H9 (cell line): ENCODE measurements around the gene CACNA2D3. TPM values are rescaled to one million over a fixed set of nuclear protein-coding genes. Genes with fewer than 3 reads are reported as not detected.
A peak's percentile ranks its signal among the peaks of the same experiment; 100 is the strongest.

Experiments used
- DNase-seq: peaks from one replicate; pipeline ENCODE4 v3.0.0-alpha.2; 2017
- H2AFZ ChIP-seq: one replicate; pipeline ENCODE4 v1.6.1; 2013; ENCODE audit warnings: mild to moderate bottlenecking, low read length, control low read depth, moderate library complexity
- H2AK5ac ChIP-seq: 2 replicates; pipeline ENCODE4 v1.6.1; 2013; ENCODE audit warnings: low read length, control low read depth, mixed read lengths; ENCODE audit not compliant: insufficient read length
- H2BK120ac ChIP-seq: one replicate; pipeline ENCODE4 v1.6.1; 2013; ENCODE audit warnings: low read depth, mild to moderate bottlenecking, low read length, control low read depth, inconsistent platforms; ENCODE audit not compliant: poor library complexity, severe bottlenecking
- H2BK12ac ChIP-seq: 2 replicates; pipeline ENCODE4 v1.6.1; 2013; ENCODE audit warnings: low read length, control low read depth, mixed read lengths, low read depth; ENCODE audit not compliant: insufficient read length
- H2BK15ac ChIP-seq: 2 replicates; pipeline ENCODE4 v1.6.1; 2013; ENCODE audit warnings: low read depth, low read length, control low read depth
- H2BK20ac ChIP-seq: one replicate; pipeline ENCODE4 v1.6.1; 2013; ENCODE audit warnings: low read depth, mild to moderate bottlenecking, low read length, control low read depth, inconsistent platforms; ENCODE audit not compliant: poor library complexity, severe bottlenecking
- H2BK5ac ChIP-seq: 2 replicates; pipeline ENCODE4 v1.6.1; 2013; ENCODE audit warnings: low read length, control low read depth, mixed read lengths; ENCODE audit not compliant: insufficient read length
- H3K14ac ChIP-seq: 2 replicates; pipeline ENCODE4 v1.6.1; 2013; ENCODE audit warnings: low read length, control low read depth; ENCODE audit not compliant: insufficient read depth
- H3K18ac ChIP-seq: 2 replicates; pipeline ENCODE4 v1.6.1; 2013; ENCODE audit warnings: low read depth, mild to moderate bottlenecking, mixed read lengths, low read length, control low read depth; ENCODE audit not compliant: insufficient read length
- H3K23ac ChIP-seq: 2 replicates; pipeline ENCODE4 v1.6.1; 2013; ENCODE audit warnings: low read length, control low read depth, mixed read lengths, low read depth; ENCODE audit not compliant: insufficient read length
- H3K23me2 ChIP-seq: 2 replicates; pipeline ENCODE4 v1.6.1; 2013; ENCODE audit warnings: low read depth, mild to moderate bottlenecking, mixed read lengths, low read length, control low read depth; ENCODE audit not compliant: insufficient read length, poor library complexity, severe bottlenecking
- H3K27ac ChIP-seq: 2 replicates; pipeline ENCODE4 v1.5.1; 2013; ENCODE audit warnings: low read length, control low read depth, mixed read lengths, low read depth; ENCODE audit not compliant: insufficient read length
- H3K27me3 ChIP-seq: 2 replicates; pipeline ENCODE4 v1.6.1; 2013; ENCODE audit warnings: low read length, control low read depth, inconsistent platforms; ENCODE audit not compliant: insufficient read depth
- H3K4ac ChIP-seq: 2 replicates; pipeline ENCODE4 v1.6.1; 2013; ENCODE audit warnings: low read depth, mild to moderate bottlenecking, control low read depth, inconsistent platforms, low read length, moderate library complexity
- H3K4me1 ChIP-seq: 2 replicates; pipeline ENCODE4 v1.6.1; 2013; ENCODE audit warnings: low read length, control low read depth, inconsistent platforms; ENCODE audit not compliant: insufficient read depth
- H3K4me2 ChIP-seq: 2 replicates; pipeline ENCODE4 v1.6.1; 2013; ENCODE audit warnings: low read length, control low read depth, mixed read lengths; ENCODE audit not compliant: insufficient read length, insufficient read depth
- H3K56ac ChIP-seq: 2 replicates; pipeline ENCODE4 v1.6.1; 2013; ENCODE audit warnings: low read depth, mild to moderate bottlenecking, mixed read lengths, low read length, control low read depth; ENCODE audit not compliant: insufficient read length
- H3K79me1 ChIP-seq: 2 replicates; pipeline ENCODE4 v1.6.1; 2013; ENCODE audit warnings: low read depth, mild to moderate bottlenecking, moderate library complexity, low read length, control low read depth, inconsistent platforms; ENCODE audit not compliant: insufficient read depth, poor library complexity, severe bottlenecking
- H3K79me2 ChIP-seq: 2 replicates; pipeline ENCODE4 v1.6.1; 2013; ENCODE audit warnings: low read length, control low read depth, inconsistent platforms; ENCODE audit not compliant: insufficient read depth
- H3K9ac ChIP-seq: 2 replicates; pipeline ENCODE4 v1.6.1; 2013; ENCODE audit warnings: low read length, control low read depth, mixed read lengths; ENCODE audit not compliant: insufficient read length; ENCODE audit errors: extremely low read depth
- H3K9me3 ChIP-seq: one replicate; pipeline ENCODE4 v1.6.1; 2013; ENCODE audit warnings: low read depth, low read length, inconsistent platforms; ENCODE audit not compliant: control insufficient read depth
- H3T11ph ChIP-seq: one replicate; pipeline ENCODE4 v1.6.1; 2013; ENCODE audit warnings: mild to moderate bottlenecking, low read length, control low read depth, inconsistent platforms
- H4K20me1 ChIP-seq: one replicate; pipeline ENCODE4 v1.6.1; 2013; ENCODE audit not compliant: control insufficient read depth, insufficient read length, insufficient read depth
- H4K5ac ChIP-seq: 2 replicates; pipeline ENCODE4 v1.6.1; 2013; ENCODE audit warnings: low read depth, mild to moderate bottlenecking, mixed read lengths, low read length, control low read depth; ENCODE audit not compliant: insufficient read length
- H4K8ac ChIP-seq: replicated peaks from 2 replicates; pipeline ENCODE4 v1.6.1; 2013; ENCODE audit warnings: low read length, control low read depth, mixed read lengths, low read depth; ENCODE audit not compliant: insufficient read length
- H4K91ac ChIP-seq: 2 replicates; pipeline ENCODE4 v1.6.1; 2013; ENCODE audit warnings: low read depth, mild to moderate bottlenecking, moderate library complexity, mixed read lengths, low read length, control low read depth; ENCODE audit not compliant: insufficient read length
- H3K27ac Mint-ChIP-seq, 3 experiments: 2 replicates in 2 of 3; 3 replicates in 1 of 3; pipeline ENCODE4 v1.8.0; 2020 to 2021; ENCODE audit warnings: mixed read lengths in 3 of 3, mild to moderate bottlenecking in 1 of 3, moderate library complexity in 1 of 3
- H3K27me3 Mint-ChIP-seq: 2 replicates; pipeline ENCODE4 v1.8.0; 2021; ENCODE audit warnings: low read depth, mild to moderate bottlenecking, moderate library complexity, mixed read lengths
- H3K36me3 Mint-ChIP-seq, 3 experiments: 2 replicates in 2 of 3; 3 replicates in 1 of 3; pipeline ENCODE4 v1.8.0; 2020 to 2021; ENCODE audit warnings: low read depth in 3 of 3, mixed read lengths in 3 of 3; ENCODE audit not compliant: insufficient read depth in 1 of 3
- H3K4me1 Mint-ChIP-seq, 2 experiments: 2 replicates each; pipeline ENCODE4 v1.8.0; 2020; ENCODE audit warnings: mixed read lengths in 2 of 2
- H3K4me3 Mint-ChIP-seq, 2 experiments: 2 replicates in 1 of 2; 3 replicates in 1 of 2; pipeline ENCODE4 v1.8.0; 2020 to 2021; ENCODE audit warnings: mild to moderate bottlenecking in 2 of 2, mixed read lengths in 2 of 2, moderate library complexity in 1 of 2
- H3K9me3 Mint-ChIP-seq, 2 experiments: 2 replicates in 1 of 2; 3 replicates in 1 of 2; pipeline ENCODE4 v1.8.0; 2020; ENCODE audit warnings: mild to moderate bottlenecking in 2 of 2, mixed read lengths in 2 of 2, moderate library complexity in 1 of 2
- total RNA-seq: library from RNA; stranded (reverse); gene quantifications from 2 replicates; pipeline ENCODE4 v1.2.1, GENCODE V29; 2021
- TF ChIP-seq, protein P1 (sequence below): fragments of 200-600 bp; sonication (generic); conservative IDR thresholded peaks from 3 replicates; pipeline ENCODE4 v1.8.0; 2021; ENCODE audit warnings: antibody characterized with exemption, mild to moderate bottlenecking

CACNA2D3 gene
- total RNA-seq, 1 experiment from 2014 or later: 3.2 TPM

DNA sequence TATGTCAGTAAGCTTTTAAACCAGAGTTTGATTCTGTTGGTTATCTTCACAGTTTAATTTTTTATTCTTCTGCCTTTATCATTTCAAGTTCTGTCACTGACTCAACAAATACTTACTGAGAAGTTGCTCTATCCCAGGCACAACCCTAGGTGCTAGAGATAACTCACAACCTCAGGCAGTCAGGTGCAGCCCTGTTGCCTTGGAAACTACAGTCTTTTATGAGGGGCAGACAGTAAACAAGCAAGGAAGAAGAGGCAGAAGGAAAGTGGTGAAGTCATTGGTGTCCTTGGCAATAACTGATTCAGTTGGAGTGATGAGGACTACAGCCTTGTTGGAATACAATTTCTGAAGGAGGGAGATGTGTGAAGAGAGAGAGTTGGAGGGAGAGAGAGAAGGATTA, 947.6 kb downstream of the CACNA2D3 start:
- Histone ChIP-seq H4K91ac (no peak overlapping the region), H3K79me2 (no peaks in the 10 kb centered on the region), H2BK12ac (no peak overlapping the region), H2BK15ac (no peak overlapping the region), H3K9me3 (no peaks in the 10 kb centered on the region), H4K8ac (no peak overlapping the region), H3K4me2 (no peak overlapping the region), H3K23me2 (no peaks in the 10 kb centered on the region), H3K9ac (no peak overlapping the region), H3K27me3 (no peaks in the 10 kb centered on the region), H3K79me1 (no peaks in the 10 kb centered on the region), H3K56ac (no peak overlapping the region), H3K27ac (no peak overlapping the region), H3K14ac (no peak overlapping the region; the same call in 1 of the 2 replicates), H4K5ac (no peak overlapping the region), H2AFZ (no peak overlapping the region), H3K18ac (no peak overlapping the region), H3K4me1 (no peaks in the 10 kb centered on the region), H4K20me1 (no peaks in the 10 kb centered on the region), H2AK5ac (no peak overlapping the region), H3K23ac (no peak overlapping the region), H2BK20ac (no peak overlapping the region), H2BK5ac (no peak overlapping the region), H3K4ac (no peak overlapping the region), H3T11ph (no peak overlapping the region), H2BK120ac (peak overlapping the region; percentile 67)
- Mint-ChIP-seq H3K27ac (no peak overlapping the region), H3K4me3 (no peak overlapping the region), H3K36me3 (no peaks in the 10 kb centered on the region), H3K27me3 (no peaks in the 10 kb centered on the region; the same call in 1 of the 2 replicates), H3K9me3 (no peaks in the 10 kb centered on the region), H3K4me1 (peaks cover 0 to 7% of the 10 kb centered on the region in 2 experiments; a peak in 2 of 4 replicates)
- TF ChIP-seq, protein P1, sequence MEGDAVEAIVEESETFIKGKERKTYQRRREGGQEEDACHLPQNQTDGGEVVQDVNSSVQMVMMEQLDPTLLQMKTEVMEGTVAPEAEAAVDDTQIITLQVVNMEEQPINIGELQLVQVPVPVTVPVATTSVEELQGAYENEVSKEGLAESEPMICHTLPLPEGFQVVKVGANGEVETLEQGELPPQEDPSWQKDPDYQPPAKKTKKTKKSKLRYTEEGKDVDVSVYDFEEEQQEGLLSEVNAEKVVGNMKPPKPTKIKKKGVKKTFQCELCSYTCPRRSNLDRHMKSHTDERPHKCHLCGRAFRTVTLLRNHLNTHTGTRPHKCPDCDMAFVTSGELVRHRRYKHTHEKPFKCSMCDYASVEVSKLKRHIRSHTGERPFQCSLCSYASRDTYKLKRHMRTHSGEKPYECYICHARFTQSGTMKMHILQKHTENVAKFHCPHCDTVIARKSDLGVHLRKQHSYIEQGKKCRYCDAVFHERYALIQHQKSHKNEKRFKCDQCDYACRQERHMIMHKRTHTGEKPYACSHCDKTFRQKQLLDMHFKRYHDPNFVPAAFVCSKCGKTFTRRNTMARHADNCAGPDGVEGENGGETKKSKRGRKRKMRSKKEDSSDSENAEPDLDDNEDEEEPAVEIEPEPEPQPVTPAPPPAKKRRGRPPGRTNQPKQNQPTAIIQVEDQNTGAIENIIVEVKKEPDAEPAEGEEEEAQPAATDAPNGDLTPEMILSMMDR: no peak
- no peak for DNase-seq
